Measurements from ENCODE around the gene MLLT3.

GRCh38 chr9:20361656-20362570, 260.4 kb downstream of the MLLT3 start:
- TF ChIP-seq POLR2A (IDR thresholded peaks at IDR 0.05; ENCODE audit: low read length) (no peak), GATA1 (IDR thresholded peaks at IDR 0.05; ENCODE audit: low read depth, low read length) (no peak)

Data from erythroblast (primary cell).